GM12865 (cell line): Measurements from ENCODE around the gene TMEM141.

Experiments
- DNase-seq: peaks from one replicate; pipeline ENCODE4 v3.0.0; 2010; ENCODE audit warnings: low read depth
- H3K4me3 ChIP-seq: 2 replicates; pipeline ENCODE4 v1.5.1; 2011; ENCODE audit warnings: mild to moderate bottlenecking, low read depth, low read length, control low read depth
- TF ChIP-seq, protein P1 (sequence below): IDR thresholded peaks from 2 replicates; pipeline ENCODE4 v1.5.1; 2011; ENCODE audit warnings: low read length, control low read depth, low read depth, inconsistent platforms; ENCODE audit not compliant: insufficient read depth; ENCODE audit errors: missing control alignments

TMEM141 gene

GRCh38 chr9:136806631-136807201, 15.6 kb downstream of the TMEM141 start:
- no peak for DNase-seq
- H3K4me3 ChIP-seq, result peak overlapping the region; percentile 93
- TF ChIP-seq, protein P1, sequence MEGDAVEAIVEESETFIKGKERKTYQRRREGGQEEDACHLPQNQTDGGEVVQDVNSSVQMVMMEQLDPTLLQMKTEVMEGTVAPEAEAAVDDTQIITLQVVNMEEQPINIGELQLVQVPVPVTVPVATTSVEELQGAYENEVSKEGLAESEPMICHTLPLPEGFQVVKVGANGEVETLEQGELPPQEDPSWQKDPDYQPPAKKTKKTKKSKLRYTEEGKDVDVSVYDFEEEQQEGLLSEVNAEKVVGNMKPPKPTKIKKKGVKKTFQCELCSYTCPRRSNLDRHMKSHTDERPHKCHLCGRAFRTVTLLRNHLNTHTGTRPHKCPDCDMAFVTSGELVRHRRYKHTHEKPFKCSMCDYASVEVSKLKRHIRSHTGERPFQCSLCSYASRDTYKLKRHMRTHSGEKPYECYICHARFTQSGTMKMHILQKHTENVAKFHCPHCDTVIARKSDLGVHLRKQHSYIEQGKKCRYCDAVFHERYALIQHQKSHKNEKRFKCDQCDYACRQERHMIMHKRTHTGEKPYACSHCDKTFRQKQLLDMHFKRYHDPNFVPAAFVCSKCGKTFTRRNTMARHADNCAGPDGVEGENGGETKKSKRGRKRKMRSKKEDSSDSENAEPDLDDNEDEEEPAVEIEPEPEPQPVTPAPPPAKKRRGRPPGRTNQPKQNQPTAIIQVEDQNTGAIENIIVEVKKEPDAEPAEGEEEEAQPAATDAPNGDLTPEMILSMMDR, result no peak

GRCh38 chr9:136807281-136808074, 16.3 kb downstream of the TMEM141 start, which contains the start of gene RABL6:
TSS of gene RABL6 (plus strand) at chr9:136807948. CDS start at chr9:136808197, 249 bp downstream.
- peak; percentile 84 for DNase-seq
- TF ChIP-seq, protein P1, result no peak
- peak within 1 kb of the TSS; percentile 93 for H3K4me3 ChIP-seq

GRCh38 chr9:136808075-136808805, 17.1 kb downstream of the TMEM141 start:
- DNase-seq, result peak; percentile 48
- TF ChIP-seq, protein P1, result no peak
- H3K4me3 ChIP-seq, result peak overlapping the region; percentile 71

GRCh38 chr9:136808806-136809158, 17.6 kb downstream of the TMEM141 start:
- TF ChIP-seq, protein P1, result no peak
- no peak for DNase-seq
- peak overlapping the region; percentile 71 for H3K4me3 ChIP-seq

DNA sequence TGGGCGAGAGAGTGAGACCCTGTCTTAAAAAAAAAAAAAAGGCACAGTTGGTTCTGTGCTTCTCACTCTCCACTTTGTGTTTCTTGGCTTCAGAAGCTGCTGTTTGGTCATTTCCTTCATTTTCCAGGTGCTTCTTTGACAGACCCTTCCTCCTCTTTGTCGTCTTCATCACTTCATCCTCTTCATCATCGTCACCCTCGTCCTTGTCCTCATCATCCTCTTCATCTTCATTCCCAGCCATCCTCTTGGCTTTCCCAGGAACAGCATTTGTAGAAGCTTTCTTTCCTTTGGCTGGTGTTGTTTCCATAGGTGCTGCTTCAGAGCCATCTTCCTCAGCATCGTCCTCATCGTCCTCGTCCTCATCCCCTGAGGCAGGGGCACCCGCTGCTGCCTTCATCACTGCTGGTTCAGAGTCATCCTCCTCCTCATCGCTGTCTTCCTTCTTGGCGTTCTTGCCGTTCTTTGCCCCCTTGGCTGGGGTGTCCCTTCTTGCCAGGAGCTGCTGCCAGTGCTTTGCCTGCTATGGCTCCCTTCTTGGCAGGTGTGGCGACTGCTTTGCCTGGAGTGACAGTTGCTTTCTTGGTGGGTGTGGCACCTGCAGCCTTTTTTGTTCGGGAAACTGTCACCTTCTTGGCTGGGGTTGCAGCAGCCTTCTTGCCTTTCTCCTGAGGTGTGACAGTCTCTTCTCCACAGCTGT, 23.7 kb downstream of the TMEM141 start:
- DNase-seq, result no peak
- no peak overlapping the region for H3K4me3 ChIP-seq
- TF ChIP-seq, protein P1, result no peak

DNA sequence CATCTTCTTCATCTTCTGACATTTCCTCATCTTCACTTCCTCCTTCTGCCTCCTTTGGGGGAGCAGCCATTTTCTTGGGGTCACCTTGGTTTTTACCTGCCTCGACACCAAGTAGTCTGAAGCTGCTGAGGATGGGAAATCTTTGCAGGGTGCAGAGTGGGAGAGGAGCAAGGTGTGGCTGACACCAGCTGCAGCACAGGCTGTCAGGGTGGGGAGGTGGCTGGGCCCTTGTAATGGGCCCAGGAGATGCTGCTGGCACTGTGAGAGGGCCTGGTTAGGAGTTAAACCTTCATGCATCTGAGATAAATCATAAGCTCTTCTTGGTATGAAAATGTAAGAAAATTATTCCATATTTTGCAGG, 24.3 kb downstream of the TMEM141 start:
- no peak for DNase-seq
- TF ChIP-seq, protein P1, result no peak
- H3K4me3 ChIP-seq, result no peak overlapping the region
